Measurements from ENCODE around the gene KATNB1.
A peak's percentile ranks its signal among the peaks of the same experiment; 100 is the strongest.
"Not testable (repeated sequence)": the region's sequence is repeated elsewhere in the genome, so short reads cannot be mapped to it uniquely, and the experiment has no call there.

The KATNB1 gene

GRCh38 chr16:57727610-57728009, 8.0 kb upstream of the KATNB1 start:
- DNase-seq = no peak

DNA sequence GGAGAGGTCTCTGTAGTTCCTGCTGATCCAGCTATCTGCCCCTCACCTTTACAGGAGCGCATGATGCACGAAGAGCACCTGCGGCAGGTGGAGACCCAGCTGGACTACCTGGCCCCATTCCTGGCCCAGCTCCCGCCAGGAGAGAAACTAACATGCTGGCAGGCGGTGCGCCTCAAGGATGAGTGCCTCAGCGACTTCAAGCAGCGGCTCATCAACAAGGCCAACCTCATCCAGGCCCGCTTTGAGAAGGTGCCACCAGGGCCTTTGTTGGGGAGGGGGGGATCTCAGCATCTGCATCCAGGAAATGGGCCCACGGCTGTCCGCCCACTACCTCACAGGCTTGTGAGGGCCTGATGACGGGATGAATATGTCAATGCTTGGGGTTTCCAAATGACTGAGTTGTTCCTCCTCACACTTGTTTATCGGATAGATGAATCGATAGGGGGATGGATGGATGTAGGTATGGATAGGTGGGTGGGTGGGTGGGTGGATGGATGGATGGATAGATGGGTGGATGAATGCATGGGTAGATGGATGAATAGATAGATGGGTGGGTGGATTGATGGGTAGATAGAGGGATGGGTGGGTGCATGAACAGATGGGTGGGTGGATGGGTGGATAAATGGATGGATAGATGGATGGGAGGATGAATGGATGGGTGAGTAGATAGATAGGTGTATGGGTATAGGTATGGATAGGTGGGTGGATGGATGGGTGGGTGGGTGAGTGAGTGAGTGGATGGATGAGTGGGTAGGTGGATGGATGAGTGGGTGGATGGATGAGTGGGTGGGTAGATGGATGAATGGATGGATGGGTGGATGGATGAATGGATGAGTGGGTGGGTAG, 7.0 kb upstream of the KATNB1 start:
- DNase-seq = no peak

- no peak for DNase-seq
These were observed 6.4 kb upstream of the KATNB1 start for GRCh38 chr16:57729182-57729484.

DNA sequence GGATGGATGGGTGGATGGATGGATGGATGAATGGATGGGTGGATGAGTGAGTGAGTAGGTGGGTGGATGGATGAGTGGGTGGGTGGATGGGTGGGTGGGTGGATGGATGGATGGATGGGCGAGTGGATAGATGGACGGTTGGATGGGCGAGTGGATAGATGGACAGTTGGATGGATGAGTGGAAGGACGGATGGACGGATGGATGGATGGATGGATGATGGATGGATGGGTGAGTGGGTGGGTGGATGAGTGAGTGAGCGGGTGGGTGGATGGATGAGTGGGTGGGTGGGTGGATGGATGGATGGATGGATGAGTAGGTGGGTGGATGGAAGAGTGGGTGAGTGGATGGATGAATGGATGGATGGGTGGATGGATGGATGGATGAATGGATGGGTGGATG, 5.7 kb upstream of the KATNB1 start:
- DNase-seq = not testable (repeated sequence)

GRCh38 chr16:57730771-57731730, 4.5 kb upstream of the KATNB1 start:
- DNase-seq = no peak

DNA sequence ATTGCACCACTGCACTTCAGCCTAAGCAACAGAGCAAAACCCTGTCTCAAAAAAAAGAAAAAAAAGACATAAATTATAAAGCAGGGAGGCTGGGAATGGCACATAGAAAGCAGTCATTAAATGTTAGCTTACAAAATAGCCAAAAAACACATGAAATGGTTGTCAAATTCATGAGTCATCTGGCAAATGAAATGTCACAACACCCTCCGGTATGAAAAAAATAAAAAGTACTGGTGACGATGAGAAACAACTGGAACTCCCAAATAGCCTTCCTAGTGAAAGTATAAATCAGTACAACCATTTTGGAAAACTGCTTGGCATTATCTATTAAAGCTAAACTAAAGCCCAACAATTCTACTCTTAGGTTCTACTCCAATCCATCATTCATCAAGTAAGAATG, 3.5 kb upstream of the KATNB1 start:
- no peak for DNase-seq

- no peak for DNase-seq
These were observed 2.9 kb upstream of the KATNB1 start for GRCh38 chr16:57732714-57733113.

DNA sequence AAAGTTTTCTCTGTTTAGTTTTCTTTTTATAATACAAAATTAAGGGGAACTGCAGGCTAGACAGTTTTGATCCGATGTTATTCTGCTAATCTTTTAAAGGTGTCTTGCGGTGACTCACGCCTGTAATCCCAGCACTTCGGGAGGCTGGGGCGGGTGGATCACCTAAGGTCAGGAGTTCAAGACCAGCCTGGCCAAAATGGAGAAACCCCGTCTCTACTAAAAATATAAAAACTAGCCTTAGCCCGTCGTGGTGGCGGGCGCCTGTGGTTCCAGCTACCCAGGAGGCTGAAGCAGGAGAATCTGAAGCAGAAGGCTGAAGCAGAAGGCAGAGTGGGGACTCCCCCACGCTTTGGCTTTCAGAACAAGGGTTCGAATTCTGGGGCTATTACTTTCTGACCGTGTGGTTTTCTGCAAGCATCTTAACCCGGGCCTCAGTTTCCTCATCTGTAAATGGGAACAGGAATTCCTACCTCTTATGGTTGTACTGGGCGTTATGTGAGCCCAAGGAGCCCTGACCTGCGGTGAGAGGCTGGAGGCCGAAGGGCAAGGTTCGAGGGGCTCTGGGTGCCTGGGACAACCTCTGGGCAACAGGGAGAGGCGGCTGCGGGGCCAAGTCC, 1.2 kb upstream of the KATNB1 start:
- DNase-seq = no peak

DNA sequence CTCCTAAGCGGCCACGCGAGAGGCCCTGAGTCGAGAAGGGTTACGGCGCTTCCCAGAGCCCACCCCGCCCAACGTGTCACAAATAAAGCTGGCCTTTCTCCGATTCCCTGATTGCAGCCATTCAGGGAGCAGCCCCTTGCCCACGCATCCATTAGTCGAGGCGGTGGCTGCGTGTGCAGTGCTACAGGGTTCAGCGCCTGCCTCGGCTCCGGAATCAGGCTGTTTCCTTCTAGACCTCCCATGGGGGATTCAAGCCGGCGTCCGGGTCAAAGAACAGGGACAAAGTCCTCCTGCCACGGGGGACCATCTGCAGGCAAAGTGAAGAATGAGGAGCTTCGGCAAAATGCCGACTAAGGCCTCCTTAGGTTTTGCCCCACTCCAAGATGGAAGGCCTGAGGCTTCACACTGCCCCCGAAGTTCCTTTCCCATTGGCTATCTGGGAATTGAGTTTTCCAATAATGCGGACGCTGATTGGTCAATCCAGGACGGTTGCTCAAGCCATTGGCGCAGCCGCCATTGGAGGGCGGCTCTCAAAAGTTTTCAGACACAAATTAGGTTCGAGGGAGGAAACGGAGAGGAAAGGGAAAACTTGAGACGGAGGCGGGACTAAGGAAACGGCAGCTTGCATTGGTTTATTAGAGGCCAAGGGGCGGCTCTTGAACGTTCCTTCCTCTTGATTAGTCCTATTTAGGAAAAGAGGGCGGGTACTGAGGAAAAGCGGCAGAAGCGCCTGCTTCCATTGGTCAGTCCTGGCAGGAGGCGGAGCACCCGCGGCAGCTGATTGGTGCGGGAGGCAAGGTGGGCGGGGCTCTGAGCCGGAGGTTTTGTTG, 430 bp upstream of the KATNB1 start:
- peak; percentile 98 for DNase-seq

DNA sequence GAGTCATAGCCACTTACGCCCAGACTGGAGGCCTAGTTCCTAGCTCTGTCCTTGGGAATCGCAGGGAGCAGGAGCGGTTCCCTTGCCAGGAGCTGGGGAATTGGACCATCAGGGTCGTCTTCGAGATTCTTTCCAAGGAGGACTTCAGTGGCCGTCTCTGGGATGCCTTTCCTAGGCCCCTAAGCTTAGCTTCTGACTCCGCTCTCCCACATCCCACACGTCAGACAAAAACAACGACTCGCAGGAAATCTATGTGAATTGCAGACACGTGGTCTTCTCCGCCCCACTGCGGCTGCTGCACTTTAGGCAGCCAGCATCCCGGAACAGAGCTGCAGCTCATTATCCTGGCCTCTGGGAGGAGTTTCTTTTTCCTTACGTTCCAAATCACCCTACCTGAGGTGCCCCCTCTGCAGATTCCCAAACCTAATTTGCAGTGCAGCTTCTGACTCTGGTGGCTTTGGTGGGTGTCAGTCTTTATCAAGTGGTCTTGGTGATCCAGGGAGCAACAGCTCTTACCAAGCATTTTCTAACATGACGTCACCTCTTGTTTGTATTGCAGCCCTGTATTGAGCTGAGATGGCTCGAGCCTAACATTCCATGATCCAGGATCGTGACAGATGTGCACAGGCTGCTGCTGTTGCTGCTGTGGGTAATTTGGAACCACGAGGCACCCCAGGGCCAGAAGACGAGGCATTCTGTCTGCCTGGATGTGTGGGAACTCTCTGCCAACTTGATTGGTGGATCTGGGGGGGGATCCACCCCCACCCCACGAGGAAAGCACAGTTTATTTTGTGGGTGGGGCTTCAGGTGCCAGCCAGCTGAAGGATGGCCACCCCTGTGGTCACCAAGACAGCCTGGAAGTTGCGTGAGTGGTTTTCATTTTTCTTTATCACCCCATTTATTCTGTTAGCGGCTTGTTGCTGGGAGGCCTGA, 1.1 kb downstream of the KATNB1 start:
- DNase-seq = peak; percentile 55

DNA sequence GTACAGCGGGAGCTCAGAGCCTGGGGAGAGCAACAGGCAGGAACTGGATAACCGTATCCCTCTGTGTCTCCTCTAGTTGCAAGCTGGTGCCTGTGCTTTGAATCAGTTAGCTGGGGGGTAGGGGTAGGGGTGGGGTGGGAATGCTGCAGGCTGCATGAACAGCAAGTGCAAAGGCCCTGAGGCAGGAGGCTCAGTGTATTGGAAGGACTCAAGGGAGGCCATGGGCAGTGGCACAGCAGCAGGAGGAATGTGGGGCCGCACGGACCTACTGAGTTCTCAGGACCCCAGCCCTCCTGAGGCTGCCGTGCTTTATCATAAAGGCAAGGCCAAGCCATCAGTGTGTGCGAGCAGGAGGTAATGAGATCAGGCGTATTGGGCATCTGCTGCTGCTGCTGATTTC, 3.3 kb downstream of the KATNB1 start:
- DNase-seq = no peak

- DNase-seq = no peak
These were observed 4.3 kb downstream of the KATNB1 start for GRCh38 chr16:57739756-57740422.

DNA sequence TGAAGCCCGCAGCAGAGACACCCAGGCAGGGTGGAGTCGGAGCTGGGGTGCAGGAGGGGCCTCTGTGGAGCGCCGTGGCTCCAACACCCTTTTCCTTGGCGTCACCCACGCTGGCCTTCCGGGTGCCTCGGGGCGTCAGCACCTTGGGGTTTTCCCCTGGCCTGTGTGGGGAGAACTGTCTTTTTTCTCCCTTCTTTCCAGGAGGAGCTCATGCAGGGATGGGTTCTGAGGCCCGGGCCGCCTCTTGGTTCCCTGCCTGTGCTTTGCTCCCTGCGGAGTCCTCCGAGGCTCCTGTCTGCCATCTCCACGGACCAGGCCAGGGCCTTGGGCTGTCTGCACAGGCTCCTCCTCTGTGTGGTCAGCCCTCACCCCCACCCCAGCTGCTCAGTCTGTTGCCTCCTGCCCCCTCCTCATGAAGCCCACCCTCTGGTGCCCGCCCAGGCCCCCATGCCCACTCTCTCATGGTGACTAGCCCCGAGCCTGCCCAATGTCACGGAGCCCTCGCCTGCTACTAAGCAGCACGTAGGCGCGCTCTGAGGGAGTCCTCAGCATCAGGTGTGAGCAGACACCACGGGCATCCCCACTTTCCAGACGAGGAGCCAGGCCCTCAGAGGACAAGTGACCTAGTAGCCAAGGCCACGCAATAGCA, 5.0 kb downstream of the KATNB1 start:
- no peak for DNase-seq

GRCh38 chr16:57741660-57742191, 6.2 kb downstream of the KATNB1 start:
- no peak for DNase-seq

DNA sequence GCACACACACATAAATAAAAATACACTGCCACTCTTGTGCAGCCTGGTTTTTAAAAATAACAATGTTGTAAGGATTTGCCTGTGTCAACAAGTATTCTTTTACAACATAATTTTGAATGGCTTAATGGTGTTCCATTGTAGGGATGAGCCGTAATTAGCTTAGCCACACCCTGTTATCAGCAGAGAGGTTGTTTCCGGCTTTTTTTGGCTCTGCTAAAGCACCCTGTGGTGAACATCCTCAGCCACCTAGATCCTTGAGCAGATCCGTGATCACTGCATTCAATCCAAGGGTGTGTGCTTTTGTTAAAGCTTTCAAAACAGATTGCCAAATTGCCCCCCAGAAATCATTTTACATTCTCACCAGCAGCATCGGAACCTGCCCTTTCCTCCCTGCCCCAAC, 7.0 kb downstream of the KATNB1 start:
- DNase-seq = no peak

GRCh38 chr16:57743458-57743857, 7.9 kb downstream of the KATNB1 start:
- DNase-seq = no peak

DNA sequence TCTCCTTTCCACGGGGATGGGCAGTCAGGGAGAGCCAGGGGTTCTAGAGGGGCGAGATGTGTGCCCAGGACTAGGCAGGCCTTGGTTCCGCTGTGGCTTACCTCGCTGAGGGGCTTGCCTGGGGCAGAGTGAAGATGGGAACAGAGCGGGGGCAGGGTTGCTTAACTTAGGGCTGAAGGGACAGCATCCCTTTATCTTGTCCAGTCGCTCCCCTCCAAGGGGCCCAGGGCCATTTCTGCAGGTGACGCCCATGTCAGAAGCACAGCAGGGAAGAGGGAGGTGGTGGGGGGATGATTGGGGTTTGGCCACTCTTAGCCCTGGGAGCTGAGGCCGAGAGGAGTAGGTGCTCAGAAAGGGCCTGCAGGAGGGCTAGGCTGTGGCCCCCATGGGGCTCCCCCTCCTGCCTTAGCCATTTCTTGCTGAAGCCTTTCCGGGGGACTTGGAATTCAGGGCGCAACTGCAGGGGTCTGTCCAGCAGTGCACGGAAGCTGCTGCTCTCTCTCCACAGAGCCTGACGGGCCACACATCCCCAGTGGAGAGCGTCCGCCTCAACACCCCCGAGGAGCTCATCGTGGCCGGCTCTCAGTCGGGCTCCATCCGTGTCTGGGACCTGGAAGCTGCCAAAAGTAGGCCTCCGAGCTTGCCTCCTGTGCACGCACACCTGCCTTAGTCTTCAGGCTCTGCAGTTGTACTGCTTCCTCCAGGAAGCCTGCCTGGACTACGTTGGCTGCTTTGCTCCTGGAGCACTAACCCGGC, 8.5 kb downstream of the KATNB1 start:
- DNase-seq = no peak

- no peak for DNase-seq
These were observed 9.0 kb downstream of the KATNB1 start for GRCh38 chr16:57744642-57744903.

DNA sequence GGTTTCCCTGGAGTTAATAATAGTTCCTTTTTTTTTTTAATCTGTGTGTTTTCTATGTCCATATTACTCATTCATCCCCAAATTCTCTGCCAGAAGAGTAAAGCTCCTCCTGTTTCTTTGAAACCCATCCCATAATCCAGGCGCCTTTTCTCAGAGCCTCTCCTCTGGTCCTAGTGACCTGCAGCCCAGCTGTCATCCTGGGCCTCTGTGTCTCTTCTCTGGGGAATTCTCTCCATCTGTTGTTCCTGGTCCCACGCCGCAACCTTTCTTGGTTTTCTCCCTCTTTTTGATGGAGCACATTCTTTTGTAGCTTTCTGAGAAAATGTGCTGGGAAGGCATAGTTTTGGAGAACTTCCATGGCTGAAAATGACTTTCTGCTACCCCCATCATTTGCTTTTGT, 10.2 kb downstream of the KATNB1 start:
- no peak for DNase-seq

- not testable (repeated sequence) for DNase-seq
These were observed 10.7 kb downstream of the KATNB1 start for GRCh38 chr16:57746316-57746715.

Measured in stimulated activated CD8-positive, alpha-beta memory T cell treated with anti-CD3 and anti-CD28 coated beads, Interleukin-4, amount 100 ng/mL, for 48 hours (primary cell).